Heart left ventricle (tissue), 16 donors: ENCODE results near the gene TET1. TPM values are rescaled to one million over a fixed set of nuclear protein-coding genes. Genes with fewer than 3 reads are reported as not detected.
A peak's percentile ranks its signal among the peaks of the same experiment; 100 is the strongest.
"Not testable (repeated sequence)": the region's sequence is repeated elsewhere in the genome, so short reads cannot be mapped to it uniquely, and the experiment has no call there.

Experiments used
- ATAC-seq, 4 donors: fragments of 200-7000 bp; cut with Tn5 transposase; one replicate each; pipeline ENCODE4 v1.9.1; 2020 to 2022; ENCODE audit warnings: moderate library complexity in 4 of 4, mild to moderate bottlenecking in 3 of 4, moderate number of reproducible peaks in 1 of 4
- DNase-seq, 5 donors: peaks; one replicate each; pipeline ENCODE4 v3.0.0-alpha.2; 2020
- H3K27ac ChIP-seq, 12 donors: fragments of 200-600 bp; sonication (generic) in 4 of 12; one replicate each; pipeline versions ENCODE4 v1.5.0 to v1.8.0; 2016 to 2022; ENCODE audit warnings: mild to moderate bottlenecking in 2 of 12
- H3K27me3 ChIP-seq, 9 donors: fragments of 200-600 bp; sonication (generic) in 2 of 9; one replicate each; pipeline versions ENCODE4 v1.5.1 to v1.8.0; 2016 to 2022; ENCODE audit warnings: mild to moderate bottlenecking in 3 of 9
- H3K36me3 ChIP-seq, 9 donors: fragments of 200-600 bp; sonication (generic) in 2 of 9; one replicate each; pipeline versions ENCODE4 v1.5.0 to v1.8.0; 2018 to 2022; ENCODE audit warnings: mild to moderate bottlenecking in 2 of 9
- H3K4me1 ChIP-seq, 12 donors: fragments of 200-600 bp; sonication (generic) in 4 of 12; one replicate each; pipeline versions ENCODE4 v1.5.0 to v1.8.0; 2016 to 2022; ENCODE audit warnings: mild to moderate bottlenecking in 3 of 12
- H3K4me3 ChIP-seq, 12 donors: fragments of 200-600 bp; sonication (generic) in 4 of 12; one replicate each; pipeline versions ENCODE4 v1.5.0 to v1.8.0; 2017 to 2022; ENCODE audit warnings: mild to moderate bottlenecking in 9 of 12, moderate library complexity in 4 of 12
- H3K9me3 ChIP-seq, 12 donors: fragments of 200-600 bp; sonication (generic) in 4 of 12; one replicate each; pipeline versions ENCODE4 v1.5.0 to v1.8.0; 2016 to 2022; ENCODE audit warnings: mild to moderate bottlenecking in 1 of 12
- POLR2A ChIP-seq, 2 donors: fragments of 450-650 bp; IDR thresholded peaks; one replicate each; pipeline ENCODE4 v1.6.1; 2017; ENCODE audit warnings: antibody characterized with exemption in 2 of 2, mild to moderate bottlenecking in 2 of 2, moderate library complexity in 2 of 2
- WGBS, 4 donors: extraction: QIAGEN DNeasy Blood & Tissue Kit in 2 of 4; methylation state at CpG; one replicate each; pipeline versions ENCODE4 v1.1.5 to v1.1.7; 2013 to 2018; 5-methylcytosine and 5-hydroxymethylcytosine counted together
- intact Hi-C, 10 donors: fragments of 100-400 bp; cut with DNase I; formaldehyde crosslinking; loops; one replicate each; pipeline versions ENCODE4 v1.11.1 to v1.14.2; 2022
- polyA plus RNA-seq, 2 donors: library from polyadenylated mRNA; stranded (reverse); fragments of 200-250 nt; gene quantifications; one replicate each; pipeline ENCODE4 v1.2.3, GENCODE V29; 2013
- total RNA-seq, 9 donors: library from RNA; depleted of rRNA in 2 of 9; stranded (reverse); fragments of >200 nt in 2 of 9; fragmentation: NEBNext Ultra II Directional in 3 of 9; extraction: Animal tissue kit (Norgen Biotek cat#: 25700) in 3 of 9; gene quantifications; one replicate each; pipeline versions ENCODE4 v1.1.0 to v1.2.4, GENCODE V29; 2016 to 2023
- TF ChIP-seq, protein P1 (sequence below), 12 donors: fragments of 200-600 bp; sonication (generic) in 4 of 12; IDR thresholded peaks; one replicate each; pipeline versions ENCODE4 v1.5.0 to v1.8.0; 2018 to 2022; ENCODE audit warnings: antibody characterized with exemption in 12 of 12, mild to moderate bottlenecking in 5 of 12
- donor health status: ischemic (EF 13 %, LVEDD 7.1; RV severe dilation, severe dysfunction).
- donor health status: healthy with polysubstance abuse.
- donor health status: DM: no; HTN: yes; CAD: no.
- donor health status: DM: no; HTN: no; CAD: no.
- donor health status: ischemic (EF 25% LVEDD 6.9; RV normal size, moderate dysfunction).
- donor health status: ischemic (EF 25% LVEDD 5.7; RV mildly dilated, moderate dysfunction).
- donor health status: healthy.
- donor health status: DM: yes; HTN: yes; CAD: no.
- donor health status: ischemic (EF 35%, LVEDD 5.7; RV mildly dilated, moderate dysfunction).
- donor health status: nonischemic (EF 11% LVEDD 7.7; RV severe dilation, severe dysfunction).
- donor health status: DM: yes; HTN: yes; CAD: no.
- donor health status: PGD.
- donor health status: ischemic (EF 29% LVEDD 5.4; RV normal size, mild dysfunction).
- donor health status: nonischemic (EF 23%, LVEDD 6.1; RV moderate dilation, normal function).

TET1 gene
- total and polyA plus RNA-seq, 11 donors, result 0.27 to 4.1 (median 2.0) TPM

DNA sequence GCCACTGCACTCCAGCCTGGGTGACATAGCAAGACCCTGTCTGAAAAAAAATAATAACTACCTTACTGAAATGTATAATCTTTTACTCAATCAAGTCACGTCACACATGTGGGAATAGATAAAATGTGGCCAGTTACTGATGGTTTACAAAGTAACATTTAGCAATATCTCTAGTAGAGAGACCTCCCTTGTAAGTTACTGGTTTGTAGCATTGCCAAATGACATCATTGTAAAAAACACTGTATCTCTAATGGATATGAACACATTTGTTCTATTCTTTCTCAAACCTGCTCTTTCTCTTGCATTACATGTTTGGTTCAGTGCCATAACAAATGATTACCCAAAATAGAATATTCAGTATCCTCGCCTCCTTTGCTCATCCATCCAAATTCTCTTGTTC, 18.8 kb downstream of the TET1 start:
- H3K4me1 ChIP-seq, result peaks cover 0 to 3% (median 0%) of the 10 kb centered on the region in 12 donors
- H3K9me3 ChIP-seq, result no peaks in the 10 kb centered on the region
- peaks cover 0 to 3% (median 0%) of the 10 kb centered on the region in 9 donors for H3K36me3 ChIP-seq
- no peaks in the 10 kb centered on the region for H3K27me3 ChIP-seq
- TF ChIP-seq, protein P1, sequence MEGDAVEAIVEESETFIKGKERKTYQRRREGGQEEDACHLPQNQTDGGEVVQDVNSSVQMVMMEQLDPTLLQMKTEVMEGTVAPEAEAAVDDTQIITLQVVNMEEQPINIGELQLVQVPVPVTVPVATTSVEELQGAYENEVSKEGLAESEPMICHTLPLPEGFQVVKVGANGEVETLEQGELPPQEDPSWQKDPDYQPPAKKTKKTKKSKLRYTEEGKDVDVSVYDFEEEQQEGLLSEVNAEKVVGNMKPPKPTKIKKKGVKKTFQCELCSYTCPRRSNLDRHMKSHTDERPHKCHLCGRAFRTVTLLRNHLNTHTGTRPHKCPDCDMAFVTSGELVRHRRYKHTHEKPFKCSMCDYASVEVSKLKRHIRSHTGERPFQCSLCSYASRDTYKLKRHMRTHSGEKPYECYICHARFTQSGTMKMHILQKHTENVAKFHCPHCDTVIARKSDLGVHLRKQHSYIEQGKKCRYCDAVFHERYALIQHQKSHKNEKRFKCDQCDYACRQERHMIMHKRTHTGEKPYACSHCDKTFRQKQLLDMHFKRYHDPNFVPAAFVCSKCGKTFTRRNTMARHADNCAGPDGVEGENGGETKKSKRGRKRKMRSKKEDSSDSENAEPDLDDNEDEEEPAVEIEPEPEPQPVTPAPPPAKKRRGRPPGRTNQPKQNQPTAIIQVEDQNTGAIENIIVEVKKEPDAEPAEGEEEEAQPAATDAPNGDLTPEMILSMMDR (IDR thresholded peaks at IDR 0.05), result no peak
- TF ChIP-seq POLR2A (IDR thresholded peaks at IDR 0.05), result no peak
- no peak overlapping the region for H3K4me3 ChIP-seq
- no peak for DNase-seq
- WGBS, 4 donors, result 67 to 79% (median 79%) methylated on average over 2 of the region's 2 CpGs
- ATAC-seq, result no peak
- no peak overlapping the region for H3K27ac ChIP-seq
- intact Hi-C loops, result no loop called here

DNA sequence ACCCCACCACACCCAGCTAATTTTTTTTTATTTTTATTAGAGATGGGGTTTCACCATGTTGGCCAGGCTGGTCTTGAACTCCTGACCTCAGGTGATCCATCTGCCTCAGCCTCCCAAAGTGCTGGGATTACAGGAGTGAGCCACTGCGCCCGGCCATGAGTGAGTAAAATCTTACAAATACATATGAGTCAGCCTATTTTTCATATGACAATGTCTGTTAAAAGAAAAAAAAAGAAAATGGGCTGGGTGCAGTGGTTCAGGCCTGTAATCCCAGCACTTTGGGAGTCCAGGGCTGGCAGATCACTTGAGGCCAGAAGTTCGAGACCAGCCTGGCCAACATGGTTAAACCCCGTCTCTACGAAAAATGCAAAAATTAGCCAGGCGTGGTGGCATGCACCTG, 24.1 kb downstream of the TET1 start:
- ATAC-seq, DNase-seq, H3K9me3 ChIP-seq, H3K4me3 ChIP-seq, H3K4me1 ChIP-seq, H3K27me3 ChIP-seq, H3K27ac ChIP-seq, intact Hi-C loops, H3K36me3 ChIP-seq: not testable (repeated sequence)
- WGBS, 4 donors, result 95 to 98% (median 95%) methylated on average over 6 of the region's 6 CpGs

DNA sequence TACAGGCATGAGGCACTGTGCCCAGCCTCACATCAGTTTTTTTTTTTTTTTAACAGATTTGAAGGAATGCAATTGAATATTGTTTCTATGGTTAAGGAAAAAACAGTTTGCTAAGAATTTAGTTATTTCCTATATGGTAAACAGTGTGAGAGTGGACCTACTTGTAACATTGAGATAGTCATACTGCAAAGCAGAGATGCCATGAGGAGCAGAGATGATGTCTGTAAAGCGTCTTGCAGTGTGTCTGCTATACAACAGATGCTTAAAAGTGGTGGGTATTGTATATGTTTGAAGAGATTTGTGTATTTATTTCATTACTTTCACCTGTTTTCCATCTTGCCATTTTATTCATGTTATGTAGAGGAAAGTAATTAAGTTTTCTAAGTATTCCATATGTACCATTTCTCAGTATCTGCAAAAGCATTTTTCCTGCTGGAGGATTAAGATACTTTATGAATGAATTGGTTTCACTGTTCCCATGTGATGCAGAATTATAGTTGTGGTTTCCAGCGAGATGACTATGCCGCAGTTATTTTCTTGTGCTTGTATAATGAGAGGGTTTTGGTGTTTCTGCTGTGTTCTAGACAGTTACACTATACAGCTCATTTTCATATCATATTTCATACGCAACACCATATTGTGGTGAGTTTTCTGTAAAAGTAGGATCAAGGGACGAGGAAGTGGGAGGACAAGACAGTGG, 26.6 kb downstream of the TET1 start:
- intact Hi-C loops, result no loop called here
- Histone ChIP-seq H3K4me3 (no peak overlapping the region), H3K36me3 (no peaks in the 10 kb centered on the region), H3K27me3 (no peaks in the 10 kb centered on the region), H3K9me3 (no peaks in the 10 kb centered on the region), H3K4me1 (no peaks in the 10 kb centered on the region), H3K27ac (no peak overlapping the region)
- 92 to 95% (median 94%) methylated on average over 5 of the region's 5 CpGs for WGBS, 4 donors
- no peak for ATAC-seq
- DNase-seq, result no peak
- TF ChIP-seq, protein P1 (IDR thresholded peaks at IDR 0.05), result no peak
- no peak for TF ChIP-seq POLR2A (IDR thresholded peaks at IDR 0.05)

DNA sequence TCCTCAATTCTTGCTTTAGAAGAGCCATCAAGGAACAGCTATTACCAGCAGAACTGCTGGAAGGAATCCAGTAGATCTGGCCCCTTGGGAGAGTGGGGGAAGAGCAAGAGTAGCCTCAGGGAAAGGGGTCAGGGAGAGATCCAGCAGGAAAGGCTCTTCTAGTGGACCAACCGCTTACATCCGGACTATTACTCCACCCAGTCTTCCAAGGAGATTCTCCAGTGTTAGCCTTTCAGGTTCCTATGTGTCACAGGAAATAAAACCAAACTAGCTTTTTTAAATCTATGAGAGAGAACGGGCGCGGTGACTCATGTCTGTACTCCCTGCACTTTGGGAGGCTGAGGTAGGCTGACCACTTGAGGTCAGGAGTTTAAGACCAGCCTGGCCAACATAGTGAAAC, 34.3 kb downstream of the TET1 start:
- DNase-seq, result peak in 4 of 5 donors; percentile 42 to 58 (median 51)
- Histone ChIP-seq H3K27me3 (no peaks in the 10 kb centered on the region), H3K27ac (peak overlapping the region in 4 of 12 donors; percentile 3 to 53 (median 30)), H3K9me3 (no peaks in the 10 kb centered on the region), H3K36me3 (no peaks in the 10 kb centered on the region), H3K4me3 (no peak overlapping the region), H3K4me1 (peaks cover under 1 to 16% (median 5%) of the 10 kb centered on the region in 12 donors)
- TF ChIP-seq POLR2A (IDR thresholded peaks at IDR 0.05), result no peak
- TF ChIP-seq, protein P1 (IDR thresholded peaks at IDR 0.05), result no peak
- 40 to 48% (median 45%) methylated on average over 5 of the region's 5 CpGs for WGBS, 4 donors
- peak in 3 of 4 donors; percentile 63 to 71 (median 63) for ATAC-seq
- intact Hi-C loops, result no loop called here

DNA sequence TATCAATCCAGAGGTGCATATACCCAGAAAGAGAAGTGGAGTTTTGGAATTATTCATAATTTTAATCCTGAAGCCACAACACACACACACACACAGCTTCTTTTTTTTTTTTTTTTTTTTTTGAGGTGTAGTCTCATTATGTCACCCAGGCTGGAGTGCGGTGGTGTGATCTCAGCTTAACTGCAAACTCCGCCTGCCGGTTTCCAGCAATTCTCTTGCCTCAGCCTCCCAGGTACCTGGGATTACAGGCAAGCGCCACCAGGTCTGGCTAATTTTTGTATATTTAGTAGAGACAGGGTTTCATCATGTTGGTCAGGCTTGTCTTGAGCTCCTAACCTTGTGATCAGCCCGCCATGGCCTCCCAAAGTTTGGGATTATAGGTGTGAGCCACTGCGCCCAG, 35.4 kb downstream of the TET1 start:
- ATAC-seq (no peak), DNase-seq (no peak)
- H3K4me3 ChIP-seq, result no peak overlapping the region
- 93 to 99% (median 97%) methylated on average over 6 of the region's 6 CpGs for whole genome bisulfite sequencing, 4 donors
- intact Hi-C loops, result no loop called here
- peaks cover 2 to 23% (median 9%) of the 10 kb centered on the region in 12 donors for H3K4me1 ChIP-seq
- no peak overlapping the region for H3K27ac ChIP-seq
- H3K27me3 ChIP-seq, result no peaks in the 10 kb centered on the region
- no peaks in the 10 kb centered on the region for H3K36me3 ChIP-seq
- no peak for TF ChIP-seq POLR2A (IDR thresholded peaks at IDR 0.05)
- TF ChIP-seq, protein P1 (IDR thresholded peaks at IDR 0.05), result no peak
- H3K9me3 ChIP-seq, result no peaks in the 10 kb centered on the region
